Kidney tubule cell (primary cell): Measurements from ENCODE around the gene RALGAPA2.
"Not testable (repeated sequence)": the region's sequence is repeated elsewhere in the genome, so short reads cannot be mapped to it uniquely, and the experiment has no call there.

Source experiments
- DNase-seq: peaks from one replicate; pipeline ENCODE4 v3.0.0-alpha.2; 2018; ENCODE audit warnings: low spot score

Gene RALGAPA2

DNA sequence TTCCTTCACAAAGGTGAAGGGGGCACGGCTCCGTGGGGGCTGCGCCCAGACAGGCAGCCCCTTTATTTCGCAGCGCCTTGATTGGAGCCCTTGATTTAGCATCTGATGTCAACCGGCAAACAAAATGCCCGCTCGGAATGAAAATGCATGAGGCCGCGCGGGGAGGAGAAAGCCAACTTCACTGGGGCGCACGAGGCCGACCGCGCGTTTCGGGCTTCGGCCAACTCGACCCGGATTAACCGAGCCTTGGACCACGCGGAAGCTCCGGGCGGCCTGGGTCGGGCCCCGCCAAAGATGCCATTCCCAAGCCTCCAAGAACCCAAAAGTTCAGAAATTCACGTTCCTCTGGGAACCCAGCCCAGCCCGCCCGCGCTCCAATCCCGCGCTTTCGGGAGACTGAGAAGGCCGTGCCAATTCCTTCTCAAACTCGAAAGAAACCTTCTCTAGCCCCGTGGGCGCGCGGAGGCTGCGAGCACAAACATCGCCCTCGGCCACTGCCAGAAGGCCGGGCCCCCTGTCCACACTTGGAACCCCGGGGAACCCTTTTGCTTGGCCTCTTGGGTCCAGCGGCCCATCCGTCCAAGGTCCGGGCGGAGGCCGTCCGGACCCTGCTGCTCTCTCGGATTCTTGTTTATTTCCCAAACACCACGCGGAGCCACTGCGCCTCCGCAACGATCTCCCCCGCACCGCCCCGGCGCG lies 345.4 kb downstream of the RALGAPA2 start:
- DNase-seq: no peak

GRCh38 chr20:20366551-20366875 lies 345.9 kb downstream of the RALGAPA2 start:
- DNase-seq: no peak

- DNase-seq: no peak
These were observed 346.8 kb downstream of the RALGAPA2 start for GRCh38 chr20:20365480-20366161.

DNA sequence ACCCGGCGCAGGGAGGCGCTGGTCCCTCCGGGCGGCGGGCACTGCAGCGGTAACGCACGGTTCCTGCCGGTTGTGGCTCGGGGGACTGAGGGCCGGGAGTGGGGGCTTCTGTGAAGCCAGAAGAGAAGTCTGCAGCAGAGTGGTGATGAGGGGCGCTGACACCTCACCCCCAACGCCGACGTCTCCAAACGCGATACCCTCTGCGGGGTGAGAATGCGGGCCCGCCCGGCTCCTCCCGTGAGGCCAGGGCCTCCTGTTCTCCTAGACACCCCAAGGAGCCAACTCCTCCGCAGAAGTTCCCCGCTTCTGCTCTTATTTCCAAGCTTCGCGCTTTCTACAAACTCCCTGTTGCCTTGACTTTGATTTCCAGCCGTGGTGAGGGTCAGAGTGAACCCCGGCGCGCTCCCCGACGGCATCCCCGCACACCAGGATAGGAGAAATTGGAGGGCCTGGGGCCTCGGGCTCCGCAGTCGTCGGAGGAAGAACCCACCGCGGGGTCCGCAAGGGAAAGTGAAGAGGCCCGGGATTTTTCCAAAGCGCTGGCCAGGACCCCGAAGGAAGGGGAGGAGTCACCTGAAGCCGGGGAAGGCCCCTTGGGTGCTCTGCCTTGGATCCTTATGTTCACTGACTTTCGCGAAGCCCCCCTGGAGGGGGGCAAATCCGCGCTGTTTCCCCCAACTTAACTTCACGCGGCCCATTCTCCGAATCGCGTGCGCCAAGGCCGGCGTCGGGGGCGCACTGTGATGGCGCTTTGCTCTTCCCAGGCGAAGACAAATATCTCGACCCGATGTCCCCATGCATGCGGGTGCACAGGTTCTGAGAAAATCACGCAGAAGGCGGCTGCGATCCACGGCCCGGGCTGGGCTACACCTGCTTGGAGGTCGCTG lies 347.6 kb downstream of the RALGAPA2 start:
- no peak for DNase-seq

DNA sequence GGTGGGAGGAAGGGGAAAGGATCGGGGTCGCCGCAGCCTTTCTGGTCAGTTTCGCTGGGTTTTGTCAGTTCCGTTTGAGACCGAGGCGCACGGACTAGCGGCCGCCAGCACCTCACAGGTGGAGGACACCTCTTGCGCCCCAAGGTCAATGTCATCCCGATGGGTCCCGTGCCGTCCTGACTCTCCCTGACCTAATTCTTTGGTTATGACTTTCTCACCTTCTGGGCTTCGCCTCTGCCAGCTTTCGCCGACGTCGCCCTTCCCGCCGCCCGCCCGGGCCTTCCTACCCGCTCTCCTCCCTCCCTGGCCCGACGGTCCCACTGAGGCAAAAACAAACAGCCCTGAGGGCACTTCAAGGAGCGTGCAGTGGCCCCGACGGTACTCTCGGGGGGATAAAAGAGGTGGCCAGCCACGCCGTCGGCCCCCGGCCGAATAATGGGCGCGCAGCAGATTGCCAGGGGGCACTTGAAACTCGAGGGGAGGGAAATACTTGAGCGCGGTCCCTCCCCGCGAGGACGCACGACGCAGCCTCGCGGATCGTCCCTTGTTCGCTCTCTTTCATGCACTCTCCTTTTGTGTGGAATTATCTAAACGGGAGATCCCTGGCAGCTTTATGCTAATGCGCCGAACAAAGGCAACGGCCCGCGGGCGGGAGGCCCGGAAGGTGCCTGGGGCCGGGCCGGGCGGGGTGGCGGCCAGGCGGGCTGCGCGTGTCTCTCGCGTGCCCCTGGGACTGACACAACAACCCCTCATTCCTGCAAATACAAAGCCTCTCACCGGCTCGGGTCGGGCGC lies 348.4 kb downstream of the RALGAPA2 start:
- no peak for DNase-seq

- no peak for DNase-seq
These were observed 349.0 kb downstream of the RALGAPA2 start for GRCh38 chr20:20363434-20363798.

- DNase-seq: no peak
These were observed 349.5 kb downstream of the RALGAPA2 start for GRCh38 chr20:20362774-20363433.

GRCh38 chr20:20360464-20360863 lies 352.0 kb downstream of the RALGAPA2 start:
- DNase-seq: peak; percentile 66

DNA sequence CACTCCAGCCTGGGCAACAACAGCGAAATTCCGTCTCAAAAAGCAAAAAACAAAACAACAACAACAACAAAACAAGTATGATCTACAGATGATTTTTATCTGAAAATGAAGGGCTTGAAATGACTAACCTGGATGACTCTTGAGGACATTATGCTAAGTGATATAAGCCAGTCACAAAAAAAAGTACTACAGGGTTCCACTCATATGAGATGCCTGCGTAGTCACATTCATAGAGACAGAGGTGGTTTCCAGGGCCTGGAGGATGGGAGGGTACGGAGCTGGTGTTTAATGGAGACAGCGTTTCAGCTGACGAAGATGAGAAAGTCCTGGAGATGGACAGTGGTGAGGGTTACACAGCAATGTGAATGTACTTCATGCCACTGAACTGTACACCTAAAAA lies 352.8 kb downstream of the RALGAPA2 start:
- DNase-seq: no peak

- no peak for DNase-seq
These were observed 353.6 kb downstream of the RALGAPA2 start for GRCh38 chr20:20358801-20359200.

DNA sequence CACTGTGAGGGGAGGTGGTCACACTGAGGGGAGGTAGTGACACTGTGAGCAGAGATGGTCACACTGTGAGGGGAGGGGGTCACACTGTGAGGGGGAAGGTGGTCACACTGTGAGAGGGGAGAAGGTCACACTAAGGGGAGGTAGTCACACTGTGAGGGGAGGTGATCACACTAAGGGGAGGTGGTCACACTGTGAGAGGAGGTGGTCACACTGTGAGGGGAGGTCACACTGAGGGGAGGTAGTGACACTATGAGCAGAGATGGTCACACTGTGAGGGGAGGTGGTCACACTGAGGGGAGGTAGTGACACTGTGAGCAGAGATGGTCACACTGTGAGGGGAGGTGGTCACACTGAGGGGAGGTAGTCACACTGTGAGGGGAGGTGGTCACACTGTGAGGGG lies 356.9 kb downstream of the RALGAPA2 start:
- not testable (repeated sequence) for DNase-seq

DNA sequence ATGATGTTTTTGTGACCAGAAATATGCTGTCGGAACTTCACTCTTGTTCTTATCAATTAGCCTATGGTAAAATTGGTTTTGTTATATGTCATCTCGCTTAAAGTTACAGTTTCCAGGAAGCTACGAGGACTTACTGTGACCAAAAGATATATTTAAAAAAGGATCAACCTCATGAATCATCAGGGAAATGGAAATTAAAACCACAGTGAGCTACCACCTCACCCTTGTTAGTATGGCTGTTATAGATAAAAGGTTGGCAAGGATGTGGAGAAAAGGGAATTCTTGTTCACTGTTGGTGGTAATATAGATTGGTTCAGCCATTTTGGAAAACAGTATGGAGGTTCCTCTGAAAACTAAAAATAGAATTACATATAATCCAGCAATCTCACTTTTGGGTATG lies 358.9 kb downstream of the RALGAPA2 start:
- no peak for DNase-seq

- DNase-seq: no peak
These were observed 368.0 kb downstream of the RALGAPA2 start for GRCh38 chr20:20344476-20344875.

DNA sequence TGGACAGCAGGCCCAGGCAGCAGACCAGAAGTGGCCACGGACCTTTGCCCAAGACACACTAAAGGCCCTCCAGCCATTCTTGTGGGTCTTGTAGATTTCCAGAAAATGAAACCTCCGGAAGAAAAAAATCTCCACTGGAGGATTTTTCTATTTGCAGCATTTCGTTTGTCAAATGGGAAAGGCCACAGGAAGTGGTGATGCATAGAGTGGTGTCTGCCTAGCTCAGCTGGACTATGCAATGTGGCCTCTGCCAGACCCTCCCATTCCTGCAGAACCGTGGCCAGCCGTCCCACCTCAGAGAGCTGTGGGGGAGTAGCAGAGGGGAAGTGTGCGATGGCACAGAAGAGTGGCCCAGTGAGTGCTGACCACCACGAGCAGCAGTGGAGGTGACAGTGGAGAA lies 368.5 kb downstream of the RALGAPA2 start:
- DNase-seq: no peak
